Endothelial cell of umbilical vein (primary cell): ENCODE data around the gene MED4. TPM values are rescaled to one million over a fixed set of nuclear protein-coding genes. Genes with fewer than 3 reads are reported as not detected.

ENCODE experiments used
- BruUV-seq: library from RNA; stranded (reverse); fragments of 400-500 nt; replicated peaks from 2 replicates; lab custom pipeline; 2021; lab: Mats Ljungman, UMichigan
- CTCF ChIA-PET: fragments of 300-600, 350-600 bp; sonication (Branson Sonifier 250); formaldehyde crosslinking; loops from one replicate; lab custom pipeline; 2021; ENCODE audit warnings: antibody characterized with exemption, inconsistent platforms; lab: Charles Lee
- POLR2A ChIA-PET: fragments of 300-600, 350-600 bp; sonication (Branson Sonifier 250); formaldehyde crosslinking; loops from one replicate; lab custom pipeline; 2021; ENCODE audit warnings: antibody characterized with exemption, inconsistent platforms; lab: Charles Lee
- DNase-seq: peaks from one replicate; pipeline ENCODE4 v3.0.0-alpha.2; 2011; ENCODE audit warnings: low read depth, low spot score
- FAIRE-seq: peaks from 2 replicates; lab custom pipeline; 2011; peaks lifted over from hg19 to GRCh38; lab: Jason Lieb, UNC
- H2AFZ ChIP-seq: 2 replicates; pipeline ENCODE4 v1.6.0; 2012; ENCODE audit warnings: low read depth, low read length, control low read depth, inconsistent platforms
- H3K27ac ChIP-seq: 2 replicates; pipeline ENCODE4 v1.5.1; 2011; ENCODE audit warnings: low read depth, mild to moderate bottlenecking, control low read depth, low read length, moderate library complexity; ENCODE audit not compliant: insufficient read depth
- H3K27me3 ChIP-seq, 2 experiments: 2 replicates each; pipeline versions ENCODE4 v1.6.0 to v1.6.1; 2011; ENCODE audit warnings: low read length in 2 of 2, mixed read lengths in 1 of 2; ENCODE audit not compliant: control insufficient read depth in 2 of 2, insufficient read depth in 2 of 2
- H3K36me3 ChIP-seq, 2 experiments: 2 replicates in 1 of 2; 3 replicates in 1 of 2; pipeline ENCODE4 v1.5.1; 2011; ENCODE audit warnings: low read length in 2 of 2, mild to moderate bottlenecking in 1 of 2, moderate library complexity in 1 of 2; ENCODE audit not compliant: control insufficient read depth in 2 of 2, insufficient read depth in 2 of 2; ENCODE audit errors: extremely low read depth in 1 of 2
- H3K4me1 ChIP-seq: 3 replicates; pipeline ENCODE4 v1.5.1; 2011; ENCODE audit warnings: mild to moderate bottlenecking, low read length; ENCODE audit not compliant: control insufficient read depth, insufficient read depth; ENCODE audit errors: extremely low read depth
- H3K4me2 ChIP-seq: 2 replicates; pipeline ENCODE4 v1.6.1; 2011; ENCODE audit warnings: low read length, control low read depth, mixed read lengths; ENCODE audit not compliant: insufficient read depth
- H3K4me3 ChIP-seq, 3 experiments: fragments of 200-600 bp in 1 of 3; sonication (generic), shearing (Covaris generic) in 1 of 3; replicated peaks in 1 of 3; 2 replicates each; pipeline ENCODE4 v1.5.1; 2011 to 2016; ENCODE audit warnings: control low read depth in 3 of 3, low read length in 3 of 3, mild to moderate bottlenecking in 2 of 3, inconsistent platforms in 1 of 3, low read depth in 1 of 3, moderate library complexity in 1 of 3; ENCODE audit not compliant: insufficient read depth in 1 of 3
- H3K79me2 ChIP-seq: 2 replicates; pipeline ENCODE4 v1.6.0; 2012; ENCODE audit warnings: low read length, inconsistent platforms; ENCODE audit not compliant: control insufficient read depth, insufficient read depth
- H3K9ac ChIP-seq: replicated peaks from 2 replicates; pipeline ENCODE3; 2011; ENCODE audit warnings: low read length, control low read depth; ENCODE audit not compliant: insufficient read depth; ENCODE audit errors: extremely low read depth
- H3K9me1 ChIP-seq: replicated peaks from 3 replicates; pipeline ENCODE4 v1.6.0; 2011; ENCODE audit warnings: mild to moderate bottlenecking, low read length; ENCODE audit not compliant: control insufficient read depth, insufficient read depth; ENCODE audit errors: extremely low read depth
- H3K9me3 ChIP-seq: replicated peaks from 2 replicates; pipeline ENCODE4 v1.5.1; 2012; ENCODE audit warnings: low read length, inconsistent platforms; ENCODE audit not compliant: control insufficient read depth, insufficient read depth
- H4K20me1 ChIP-seq: replicated peaks from 2 replicates; pipeline ENCODE3; 2011; ENCODE audit warnings: mild to moderate bottlenecking, low read length; ENCODE audit not compliant: control insufficient read depth, insufficient read depth; ENCODE audit errors: extremely low read depth
- CTCF ChIP-seq, 2 donors: IDR thresholded peaks; 1 replicate in 1 of 2; 2 replicates in 1 of 2; pipeline ENCODE4 v1.5.1; 2011; ENCODE audit warnings: low read length in 2 of 2, mild to moderate bottlenecking in 2 of 2, moderate library complexity in 2 of 2, control low read depth in 1 of 2, inconsistent platforms in 1 of 2, low read depth in 1 of 2; ENCODE audit not compliant: insufficient read depth in 1 of 2; ENCODE audit errors: extremely low read depth in 1 of 2
- EZH2 ChIP-seq: IDR thresholded peaks from 2 replicates; pipeline ENCODE4 v1.6.1; 2012; ENCODE audit warnings: borderline replicate concordance, low read depth, mild to moderate bottlenecking, moderate library complexity, low read length, inconsistent platforms; ENCODE audit not compliant: severe bottlenecking
- FOS ChIP-seq: IDR thresholded peaks from 2 replicates; pipeline ENCODE4 v1.6.1; 2011; ENCODE audit warnings: mild to moderate bottlenecking, low read length, moderate library complexity, borderline replicate concordance; ENCODE audit not compliant: insufficient read depth
- GATA2 ChIP-seq: IDR thresholded peaks from 2 replicates; pipeline ENCODE4 v1.7.0; 2011; ENCODE audit warnings: low read depth, mild to moderate bottlenecking, moderate library complexity, mixed read lengths, low read length; ENCODE audit not compliant: insufficient read length, insufficient read depth
- JUN ChIP-seq: IDR thresholded peaks from 2 replicates; pipeline ENCODE4 v1.6.1; 2011; ENCODE audit warnings: borderline replicate concordance, low read depth; ENCODE audit not compliant: insufficient read length, insufficient read depth
- MAX ChIP-seq: IDR thresholded peaks from 2 replicates; pipeline ENCODE4 v1.6.1; 2011; ENCODE audit not compliant: insufficient read depth, insufficient read length
- MYC ChIP-seq: IDR thresholded peaks from one replicate; pipeline ENCODE4 v1.6.1; 2011; ENCODE audit warnings: mild to moderate bottlenecking, low read depth, low read length
- POLR2AphosphoS5 ChIP-seq: IDR thresholded peaks from 2 replicates; pipeline ENCODE4 v1.6.1; 2012; ENCODE audit warnings: low read depth, mild to moderate bottlenecking, control low read depth, low read length, moderate library complexity; ENCODE audit not compliant: insufficient read depth
- dilution Hi-C: fragments of 300-500 bp; cut with MboI; formaldehyde crosslinking; loops from one replicate; pipeline ENCODE4 v1.15.0; 2019; ENCODE audit warnings: low sequenced_read_pairs; ENCODE audit not compliant: extremely low pct_ligation_motif_present
- intact Hi-C: fragments of 100-400 bp; cut with micrococcal nuclease; formaldehyde crosslinking; loops from one replicate; pipeline ENCODE4 v1.10.0; 2022
- polyA plus RNA-seq, 4 experiments: library from polyadenylated mRNA; depleted of rRNA in 3 of 4; stranded (reverse) in 3 of 4; unstranded in 1 of 4; fragments of >200 nt; gene quantifications; 2 replicates each; pipeline versions ENCODE4 v1.2.1 to v1.2.3, GENCODE V29; 2011 to 2012; ENCODE audit warnings: missing spikeins in 1 of 4
- total RNA-seq: library from RNA; stranded (reverse); gene quantifications from 2 replicates; pipeline ENCODE4 v1.2.3, GENCODE V29; 2021

Gene MED4
- total and polyA plus RNA-seq, 2 donors (not counting 3 experiments of a cell fraction or from before 2014, with no cell fraction given) = 21.9 to 43.3 TPM

GRCh38 chr13:48110132-48110868 is 15.4 kb upstream of the MED4 start:
- peak overlapping the region; percentile 93 for H3K4me2 ChIP-seq
- dilution Hi-C loops = no loop called here
- no peaks in the 10 kb centered on the region for H3K79me2 ChIP-seq

More at GRCh38 chr13:48110132-48110868, 15.4 kb upstream of the MED4 start:
- peak overlapping the region; percentile 74 for H3K27ac ChIP-seq
- FAIRE-seq = peak; percentile 93
- no peaks in the 10 kb centered on the region for H3K9me3 ChIP-seq
- intact Hi-C loops = loop anchor here (1.0 to 2.0 kb wide), 4 partner anchors 15 to 125 kb away; partner anchors contain the start of gene MED4
- H3K4me1 ChIP-seq = peaks cover 26% of the 10 kb centered on the region
- H2AFZ ChIP-seq = no peak overlapping the region
- peak overlapping the region; percentile 67 for H3K9ac ChIP-seq
- peak; percentile 86 for TF ChIP-seq JUN
- peak; percentile 94 for TF ChIP-seq GATA2
- no peak for TF ChIP-seq MYC
- peak; percentile 29 for TF ChIP-seq POLR2AphosphoS5
- TF ChIP-seq FOS = peak; percentile 73
- TF ChIP-seq EZH2 = no peak
- TF ChIP-seq MAX = no peak
- no peak for TF ChIP-seq CTCF (IDR thresholded peaks at IDR 0.05; ENCODE audit: extremely low read depth in 1 of 2, insufficient read depth in 1 of 2, low read depth in 1 of 2, low read length in 2 of 2)
- BruUV-seq = no TSS peak
- no peaks in the 10 kb centered on the region for H3K36me3 ChIP-seq
- ChIA-PET CTCF (interaction anchor here (0.6 to 1.9 kb wide), 5 partner anchors 9 to 123 kb away, joined by 3 to 12 read pairs (median 3); partner anchors contain the start of genes ITM2B and MED4), POLR2A (interaction anchor here (0.7 kb wide), 1 partner anchor 124 kb away, joined by 5 read pairs; no protein-coding TSS in a partner anchor)
- no peaks in the 10 kb centered on the region for H4K20me1 ChIP-seq
- H3K27me3 ChIP-seq = peaks cover 4 to 5% of the 10 kb centered on the region in 2 experiments
- H3K4me3 ChIP-seq = peak overlapping the region in 2 of 3 experiments; percentile 7 to 51
- no peaks in the 10 kb centered on the region for H3K9me1 ChIP-seq
- DNase-seq = peak; percentile 91
